ENCODE results near the gene DNTT.

The DNTT gene

GRCh38 chr10:96346295-96346694, 42.1 kb downstream of the DNTT start:
- DNase-seq = no peak

GRCh38 chr10:96352027-96352426, 47.8 kb downstream of the DNTT start:
- DNase-seq = no peak

- DNase-seq = no peak
Measured at GRCh38 chr10:96352582-96352981, 48.3 kb downstream of the DNTT start.

- no peak for DNase-seq
Measured at GRCh38 chr10:96357038-96357620, 52.9 kb downstream of the DNTT start.

GRCh38 chr10:96358851-96359540, 54.8 kb downstream of the DNTT start, which contains the start of gene OPALIN:
OPALIN (minus strand) TSS chr10:96359002; CDS start chr10:96358896, 106 bp downstream.
- DNase-seq = no peak

GRCh38 chr10:96359616-96360015, 55.4 kb downstream of the DNTT start:
- no peak for DNase-seq

- DNase-seq = no peak
Measured at GRCh38 chr10:96360331-96360730, 56.1 kb downstream of the DNTT start.

GRCh38 chr10:96360766-96361165, 56.5 kb downstream of the DNTT start:
- DNase-seq = no peak

GRCh38 chr10:96365571-96365970, 61.3 kb downstream of the DNTT start:
- DNase-seq = no peak

GRCh38 chr10:96366508-96366907, 62.3 kb downstream of the DNTT start:
- DNase-seq = no peak

- DNase-seq = no peak
Measured at GRCh38 chr10:96367470-96367869, 63.2 kb downstream of the DNTT start.

- no peak for DNase-seq
Measured at GRCh38 chr10:96368971-96369370, 64.7 kb downstream of the DNTT start.

GRCh38 chr10:96369890-96370583, 65.8 kb downstream of the DNTT start:
- no peak for DNase-seq

- DNase-seq = peak; percentile 59 to 73 (median 68)
Measured at GRCh38 chr10:96370584-96371157, 66.4 kb downstream of the DNTT start.

- DNase-seq = no peak
Measured at GRCh38 chr10:96371356-96371755, 67.1 kb downstream of the DNTT start.

- DNase-seq = no peak
Measured at GRCh38 chr10:96374004-96374403, 69.8 kb downstream of the DNTT start.

GRCh38 chr10:96374639-96374984, 70.4 kb downstream of the DNTT start:
- no peak for DNase-seq

- peak; percentile 92 to 95 (median 94) for DNase-seq
Measured at GRCh38 chr10:96374985-96375830, 71.0 kb downstream of the DNTT start.

- DNase-seq = no peak
Measured at GRCh38 chr10:96376483-96376882, 72.2 kb downstream of the DNTT start.

GRCh38 chr10:96377816-96378294, 73.6 kb downstream of the DNTT start:
- DNase-seq = no peak

GRCh38 chr10:96378741-96379140, 74.5 kb downstream of the DNTT start:
- no peak for DNase-seq

GRCh38 chr10:96379758-96380157, 75.5 kb downstream of the DNTT start:
- DNase-seq = no peak
